ENCODE measurements around the gene TMEM117.

Gene TMEM117

GRCh38 chr12:43835656-43836474, at the start of gene TMEM117:
TMEM117 (plus strand) TSS chr12:43836081.
- no peak for DNase-seq (ENCODE audit: low read depth)

GRCh38 chr12:43786899-43787693, 48.8 kb upstream of the TMEM117 start:
- no peak for DNase-seq (ENCODE audit: low read depth)

GRCh38 chr12:43789941-43790340, 45.9 kb upstream of the TMEM117 start:
- DNase-seq (ENCODE audit: low read depth), result peak; percentile 25

GRCh38 chr12:43795716-43796280, 40.1 kb upstream of the TMEM117 start:
- no peak for DNase-seq (ENCODE audit: low read depth)

- no peak for DNase-seq (ENCODE audit: low read depth)
Measured at GRCh38 chr12:43797561-43798217, 38.2 kb upstream of the TMEM117 start.

- DNase-seq (ENCODE audit: low read depth), result no peak
Measured at GRCh38 chr12:43805149-43805859, 30.6 kb upstream of the TMEM117 start.

- peak; percentile 73 for DNase-seq (ENCODE audit: low read depth)
Measured at GRCh38 chr12:43805860-43806736, 29.8 kb upstream of the TMEM117 start, which contains the start of gene TWF1. TWF1 (minus strand) TSS chr12:43806317; CDS start chr12:43806245, 72 bp downstream.

GRCh38 chr12:43806737-43807072, 29.2 kb upstream of the TMEM117 start:
- no peak for DNase-seq (ENCODE audit: low read depth)

GRCh38 chr12:43807386-43807785, 28.5 kb upstream of the TMEM117 start:
- DNase-seq (ENCODE audit: low read depth), result no peak

GRCh38 chr12:43812057-43812456, 23.8 kb upstream of the TMEM117 start:
- DNase-seq (ENCODE audit: low read depth), result no peak

- DNase-seq (ENCODE audit: low read depth), result no peak
Measured at GRCh38 chr12:43812926-43813325, 23.0 kb upstream of the TMEM117 start.

GRCh38 chr12:43815416-43815815, 20.5 kb upstream of the TMEM117 start:
- DNase-seq (ENCODE audit: low read depth), result no peak

GRCh38 chr12:43816168-43816567, 19.7 kb upstream of the TMEM117 start:
- no peak for DNase-seq (ENCODE audit: low read depth)

- no peak for DNase-seq (ENCODE audit: low read depth)
Measured at GRCh38 chr12:43824207-43824775, 11.6 kb upstream of the TMEM117 start.

GRCh38 chr12:43826681-43827080, 9.2 kb upstream of the TMEM117 start:
- DNase-seq (ENCODE audit: low read depth), result no peak

- DNase-seq (ENCODE audit: low read depth), result no peak
Measured at GRCh38 chr12:43827093-43827492, 8.8 kb upstream of the TMEM117 start.

- DNase-seq (ENCODE audit: low read depth), result no peak
Measured at GRCh38 chr12:43832463-43833168, 3.3 kb upstream of the TMEM117 start.

- no peak for DNase-seq (ENCODE audit: low read depth)
Measured at GRCh38 chr12:43835264-43835655, 621 bp upstream of the TMEM117 start.

GRCh38 chr12:43836475-43836989, 651 bp downstream of the TMEM117 start:
- no peak for DNase-seq (ENCODE audit: low read depth)
